Stomach smooth muscle (tissue), 2 donors: ENCODE measurements around the gene TMA7B.

Source experiments
- H3K27ac ChIP-seq: one replicate; pipeline ENCODE4 v1.7.0; 2013; ENCODE audit warnings: mild to moderate bottlenecking, low read length, inconsistent platforms
- H3K27me3 ChIP-seq, 2 donors: one replicate each; pipeline ENCODE4 v1.7.0; 2013; ENCODE audit warnings: low read length in 2 of 2; ENCODE audit not compliant: insufficient read depth in 2 of 2, control insufficient read depth in 1 of 2
- H3K36me3 ChIP-seq, 2 donors: one replicate each; pipeline ENCODE4 v1.7.0; 2013; ENCODE audit warnings: low read length in 2 of 2; ENCODE audit not compliant: control insufficient read depth in 2 of 2, insufficient read depth in 2 of 2
- H3K4me1 ChIP-seq: one replicate; pipeline ENCODE4 v1.7.0; 2013; ENCODE audit warnings: low read length; ENCODE audit not compliant: control insufficient read depth, insufficient read depth
- H3K4me3 ChIP-seq, 2 donors: one replicate each; pipeline ENCODE4 v1.7.0; 2013; ENCODE audit warnings: low read length in 2 of 2
- H3K9ac ChIP-seq, 2 donors: one replicate each; pipeline ENCODE4 v1.7.0; 2013; ENCODE audit warnings: low read length in 2 of 2, mild to moderate bottlenecking in 1 of 2
- H3K9me3 ChIP-seq, 2 donors: one replicate each; pipeline ENCODE4 v1.7.0; 2013; ENCODE audit warnings: low read length in 2 of 2; ENCODE audit not compliant: control insufficient read depth in 2 of 2
- donor health status: healthy.
- donor health status: Pancreatic carcinoma.

The TMA7B gene

GRCh38 chr22:40002935-40003715, 42.9 kb downstream of the TMA7B start:
- Histone ChIP-seq H3K27ac (no peak overlapping the region), H3K4me3 (no peak overlapping the region), H3K9me3 (no peaks in the 10 kb centered on the region), H3K9ac (no peak overlapping the region), H3K4me1 (peaks cover under 1% of the 10 kb centered on the region), H3K27me3 (peaks cover 9 to 14% of the 10 kb centered on the region in 2 donors), H3K36me3 (no peaks in the 10 kb centered on the region)

DNA sequence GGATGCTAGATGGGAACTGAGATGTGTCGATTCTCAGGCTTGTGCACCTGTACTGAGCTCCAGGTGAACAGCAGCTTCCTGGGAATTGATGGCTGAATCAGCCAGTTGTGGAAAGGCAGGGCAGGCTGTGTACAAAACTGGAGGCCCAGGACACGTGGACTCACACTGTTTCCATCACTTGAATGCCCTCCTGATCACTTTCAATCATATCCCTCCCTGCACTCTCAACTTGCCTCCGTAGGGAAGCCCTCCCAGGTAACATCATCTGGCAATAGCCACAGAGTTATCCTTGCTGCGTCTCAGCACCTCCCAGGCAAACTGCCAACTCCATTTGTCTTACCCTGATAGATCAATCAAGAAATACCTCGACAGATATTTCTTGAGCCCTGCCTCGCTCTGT, 44.6 kb downstream of the TMA7B start:
- Histone ChIP-seq H3K4me1 (peaks cover 3% of the 10 kb centered on the region), H3K27me3 (peaks cover 14 to 22% of the 10 kb centered on the region in 2 donors), H3K9ac (no peak overlapping the region), H3K27ac (no peak overlapping the region), H3K36me3 (no peaks in the 10 kb centered on the region), H3K9me3 (no peaks in the 10 kb centered on the region), H3K4me3 (no peak overlapping the region)

DNA sequence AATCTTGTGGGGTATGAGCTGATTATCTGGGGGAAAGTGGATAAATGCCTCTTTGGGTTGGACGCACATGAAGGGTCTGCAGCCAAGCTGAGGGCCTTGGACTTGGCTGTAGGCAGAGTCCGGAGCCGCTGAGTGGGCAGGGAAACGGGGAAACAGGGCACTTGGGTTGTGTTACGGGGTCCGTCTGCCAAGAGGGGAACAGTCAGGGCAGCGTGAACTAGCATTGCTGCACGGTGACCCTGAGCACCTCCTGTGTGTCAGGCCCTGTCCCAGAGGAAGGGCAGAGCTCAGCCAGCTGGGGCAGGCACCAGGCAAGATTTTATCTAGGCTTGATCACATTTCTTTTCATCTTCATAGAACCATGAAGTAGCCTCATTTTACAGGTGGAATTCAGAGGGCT, 46.4 kb downstream of the TMA7B start:
- Histone ChIP-seq H3K27ac (no peak overlapping the region), H3K9ac (no peak overlapping the region), H3K4me1 (peaks cover 3% of the 10 kb centered on the region), H3K4me3 (no peak overlapping the region), H3K9me3 (no peaks in the 10 kb centered on the region), H3K36me3 (no peaks in the 10 kb centered on the region), H3K27me3 (peaks cover 28 to 31% of the 10 kb centered on the region in 2 donors)

- Histone ChIP-seq H3K36me3 (no peaks in the 10 kb centered on the region), H3K9me3 (no peaks in the 10 kb centered on the region), H3K27me3 (peaks cover 26 to 31% of the 10 kb centered on the region in 2 donors), H3K9ac (no peak overlapping the region), H3K4me1 (peaks cover 3% of the 10 kb centered on the region), H3K4me3 (no peak overlapping the region), H3K27ac (no peak overlapping the region)
These were observed 47.9 kb downstream of the TMA7B start for GRCh38 chr22:40007853-40008710.

DNA sequence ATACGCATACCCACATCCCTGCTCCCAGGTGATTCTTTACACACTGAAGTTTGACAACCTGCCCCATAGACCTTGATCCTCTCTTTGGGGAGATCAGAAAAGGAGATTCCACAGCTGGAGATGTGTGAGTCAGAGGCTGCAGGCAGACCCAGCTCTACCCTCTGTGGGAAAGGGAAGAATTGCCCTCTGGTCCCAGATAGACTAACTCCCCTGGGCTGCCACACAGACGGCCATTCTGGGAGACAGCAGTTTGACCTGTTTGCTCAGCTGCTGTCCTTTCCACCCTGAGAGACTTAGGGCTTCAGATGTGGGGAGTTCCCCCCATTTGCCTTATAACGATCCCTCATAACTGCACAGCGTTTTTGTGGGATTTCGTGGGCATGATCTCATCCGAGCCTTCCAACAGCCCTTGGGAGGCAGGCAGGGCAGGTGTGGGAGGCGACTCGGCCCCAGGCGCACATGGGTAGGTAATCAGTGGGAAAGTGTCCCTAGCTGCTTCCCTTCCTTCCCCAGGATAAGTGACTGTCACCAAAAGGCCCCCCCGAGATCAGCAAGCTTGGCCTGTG, 48.6 kb downstream of the TMA7B start:
- H3K27ac ChIP-seq: no peak overlapping the region
- H3K4me1 ChIP-seq: peaks cover 3% of the 10 kb centered on the region
- H3K4me3 ChIP-seq: no peak overlapping the region
- no peaks in the 10 kb centered on the region for H3K36me3 ChIP-seq
- peaks cover 24 to 26% of the 10 kb centered on the region in 2 donors for H3K27me3 ChIP-seq
- no peaks in the 10 kb centered on the region for H3K9me3 ChIP-seq
- no peak overlapping the region for H3K9ac ChIP-seq

- no peaks in the 10 kb centered on the region for H3K9me3 ChIP-seq
- no peak overlapping the region for H3K4me3 ChIP-seq
- H3K4me1 ChIP-seq: peaks cover 3% of the 10 kb centered on the region
- H3K9ac ChIP-seq: no peak overlapping the region
- peaks cover 24 to 26% of the 10 kb centered on the region in 2 donors for H3K27me3 ChIP-seq
- H3K27ac ChIP-seq: no peak overlapping the region
- no peaks in the 10 kb centered on the region for H3K36me3 ChIP-seq
These were observed 49.1 kb downstream of the TMA7B start for GRCh38 chr22:40009292-40009774.

DNA sequence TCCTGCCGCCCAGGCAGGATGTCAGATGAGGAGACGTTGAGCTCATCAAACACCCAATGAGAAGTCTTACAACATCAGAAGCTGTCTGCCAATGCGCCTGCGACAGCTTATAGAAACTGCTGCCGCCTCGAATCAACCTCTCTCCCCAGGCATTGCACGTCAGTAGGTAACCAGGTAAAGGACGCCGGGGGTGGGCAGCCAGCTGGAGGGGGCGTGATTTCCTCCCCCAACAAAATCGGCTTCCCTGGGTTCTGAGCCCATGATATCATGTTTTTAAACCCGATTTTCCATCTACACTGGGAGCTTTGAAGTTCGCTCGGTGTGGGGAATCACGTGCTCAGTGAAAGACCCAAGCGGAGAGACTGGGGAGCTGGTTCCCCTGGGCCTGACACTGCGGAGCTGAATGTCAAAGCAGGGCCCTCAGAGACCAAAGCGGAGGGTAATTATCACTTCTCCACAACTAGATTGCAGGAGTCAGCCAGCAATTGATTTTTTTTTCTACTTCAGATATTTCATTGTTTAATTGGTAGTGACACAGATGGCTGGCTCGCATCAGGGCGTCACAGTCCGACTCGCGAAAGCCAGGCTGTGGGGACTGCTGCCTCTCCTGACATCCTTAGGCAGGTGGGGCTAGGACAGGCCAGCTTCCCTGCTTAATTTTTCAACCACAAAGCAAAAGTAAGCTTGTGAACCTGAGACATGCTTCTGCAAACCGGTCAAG, 49.9 kb downstream of the TMA7B start:
- Histone ChIP-seq H3K4me3 (no peak overlapping the region), H3K9me3 (no peaks in the 10 kb centered on the region), H3K4me1 (peaks cover 3% of the 10 kb centered on the region), H3K9ac (no peak overlapping the region), H3K36me3 (no peaks in the 10 kb centered on the region), H3K27ac (no peak overlapping the region), H3K27me3 (peaks cover 23 to 24% of the 10 kb centered on the region in 2 donors)

DNA sequence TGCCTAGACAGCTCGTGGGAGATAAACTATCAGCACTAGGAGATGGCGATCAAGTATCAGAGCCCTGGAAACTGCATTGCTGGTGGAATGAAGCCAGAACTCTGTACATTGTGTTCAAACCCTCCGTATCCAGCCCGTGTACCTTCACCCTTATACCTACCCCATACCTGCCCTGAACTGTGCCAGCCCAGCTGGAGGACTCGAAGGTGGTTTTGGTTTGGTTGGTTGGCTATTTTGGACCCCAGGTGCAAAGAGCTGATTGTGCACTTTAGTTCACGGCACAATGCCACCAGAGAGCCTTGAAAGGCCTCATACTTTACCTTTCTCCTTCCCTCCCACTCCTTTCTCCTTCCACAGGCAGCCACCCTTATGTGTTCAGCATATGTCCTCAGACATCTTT, 50.5 kb downstream of the TMA7B start:
- peaks cover 23 to 24% of the 10 kb centered on the region in 2 donors for H3K27me3 ChIP-seq
- no peaks in the 10 kb centered on the region for H3K9me3 ChIP-seq
- H3K4me1 ChIP-seq: peaks cover 3% of the 10 kb centered on the region
- H3K36me3 ChIP-seq: no peaks in the 10 kb centered on the region
- no peak overlapping the region for H3K9ac ChIP-seq
- H3K27ac ChIP-seq: no peak overlapping the region
- no peak overlapping the region for H3K4me3 ChIP-seq
